NCI-H2196 treated with DMSO at 0.1 percent for 48 hours (cell line): Measurements from ENCODE around the gene ZBTB20.

Experiments
- DNase-seq: peaks from one replicate; lab custom pipeline; 2025; ENCODE audit not compliant: unreplicated experiment; lab: John Stamatoyannopoulos, UW

ZBTB20 gene

DNA sequence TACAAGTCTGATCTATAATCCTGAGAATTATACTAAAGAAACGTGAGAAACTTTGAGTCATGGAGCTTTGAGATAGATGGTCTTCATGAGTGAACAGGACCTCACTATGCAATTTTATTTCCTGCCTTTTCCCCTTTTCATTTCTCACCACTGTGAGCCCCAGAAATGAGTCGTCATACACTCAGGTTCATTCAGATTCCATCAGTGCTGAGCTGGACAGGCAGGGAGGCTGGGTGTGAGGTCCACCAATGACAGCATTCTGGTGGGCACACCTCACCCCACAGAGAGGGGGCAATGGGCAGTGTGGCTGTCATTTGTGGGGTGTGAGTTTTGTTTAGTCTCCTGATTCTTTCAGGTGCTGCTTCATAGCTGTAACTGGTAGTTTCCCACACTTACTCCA is 836.4 kb downstream of the ZBTB20 start:
- DNase-seq: no peak

DNA sequence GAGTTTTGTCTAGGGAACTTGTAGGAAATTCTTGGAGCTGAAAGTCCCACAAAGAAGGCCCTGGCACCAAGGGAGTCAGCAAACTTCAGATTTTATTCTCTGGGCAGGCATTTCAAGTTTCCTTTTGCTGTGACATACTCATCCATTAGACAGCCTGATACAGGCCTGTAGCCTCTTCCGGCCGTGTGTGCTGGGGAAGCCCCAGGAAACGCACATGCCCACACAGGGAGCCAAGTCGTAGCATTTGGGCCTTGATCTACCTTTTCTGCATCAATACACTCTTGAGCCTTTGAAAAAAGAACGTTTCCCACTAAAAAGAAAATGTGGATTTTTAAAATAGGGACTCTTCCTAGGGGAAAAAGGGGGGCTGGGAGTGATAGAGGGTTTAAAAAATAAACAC is 838.3 kb downstream of the ZBTB20 start:
- DNase-seq: no peak

DNA sequence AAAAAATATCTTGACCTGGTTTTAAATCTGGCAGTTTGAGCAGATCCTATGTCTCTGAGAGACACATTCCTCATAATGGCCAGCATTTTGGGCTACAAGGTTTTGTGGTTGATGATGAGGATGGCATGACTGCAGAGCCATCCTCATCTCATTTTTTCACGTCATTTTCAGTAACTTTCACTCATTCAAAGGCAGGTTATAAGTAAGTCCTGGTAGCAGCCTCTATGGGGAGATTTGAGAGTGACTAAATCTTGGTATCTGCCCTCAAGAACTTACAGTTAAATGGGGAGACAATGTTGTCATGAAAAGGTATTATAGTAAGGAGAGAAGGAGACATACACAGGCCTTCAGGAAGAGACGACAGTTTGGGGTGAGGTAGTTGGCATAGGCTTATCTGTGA is 838.7 kb downstream of the ZBTB20 start:
- no peak for DNase-seq

DNA sequence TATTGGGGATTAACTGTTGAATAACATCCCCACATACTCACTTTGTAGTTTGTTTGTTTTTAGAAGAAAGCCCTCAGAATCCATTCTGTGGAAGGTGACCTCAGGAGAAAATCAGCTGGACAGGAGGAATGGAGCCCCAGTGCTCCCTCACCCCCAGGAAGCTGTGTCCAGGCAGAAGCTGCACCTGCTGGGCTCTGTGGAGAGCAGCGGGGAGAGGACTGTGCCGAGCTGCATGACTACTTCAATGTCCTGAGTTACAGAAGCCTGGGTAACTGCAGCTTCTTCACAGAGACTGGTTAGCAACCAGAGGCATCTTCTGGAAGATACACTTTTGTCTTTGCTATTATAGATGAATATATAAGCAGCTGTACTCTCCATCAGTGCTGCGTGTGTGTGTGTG is 839.3 kb downstream of the ZBTB20 start:
- no peak for DNase-seq

DNA sequence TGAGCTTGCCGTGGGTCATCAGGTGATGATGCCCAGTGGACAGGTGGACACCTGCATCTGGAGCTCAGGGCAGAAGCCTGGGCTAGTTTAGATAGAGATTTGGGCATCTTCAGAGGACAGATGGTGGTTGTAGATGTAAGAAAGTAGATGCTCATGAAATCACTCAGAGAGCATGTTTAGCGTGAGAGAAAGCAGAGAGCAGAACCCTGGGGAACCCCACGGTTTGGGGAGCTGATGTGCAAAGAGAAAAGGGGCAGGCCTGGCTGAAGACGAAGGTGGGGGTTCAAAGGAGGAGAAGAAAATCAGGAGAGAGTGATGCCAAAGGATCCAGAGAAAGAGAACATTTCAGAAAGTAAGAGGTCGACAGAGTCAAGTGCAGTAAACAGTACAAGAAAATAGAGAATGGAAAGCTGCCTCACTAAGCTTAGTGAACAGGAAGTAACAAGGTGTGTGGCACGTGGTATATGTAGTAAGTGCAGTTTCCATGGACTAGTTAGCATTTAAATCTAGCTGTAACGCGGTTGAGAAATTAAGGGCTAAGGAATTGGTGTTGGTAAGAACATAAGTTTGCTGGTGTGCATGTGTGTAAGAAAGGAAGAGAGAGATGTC is 839.8 kb downstream of the ZBTB20 start:
- no peak for DNase-seq

DNA sequence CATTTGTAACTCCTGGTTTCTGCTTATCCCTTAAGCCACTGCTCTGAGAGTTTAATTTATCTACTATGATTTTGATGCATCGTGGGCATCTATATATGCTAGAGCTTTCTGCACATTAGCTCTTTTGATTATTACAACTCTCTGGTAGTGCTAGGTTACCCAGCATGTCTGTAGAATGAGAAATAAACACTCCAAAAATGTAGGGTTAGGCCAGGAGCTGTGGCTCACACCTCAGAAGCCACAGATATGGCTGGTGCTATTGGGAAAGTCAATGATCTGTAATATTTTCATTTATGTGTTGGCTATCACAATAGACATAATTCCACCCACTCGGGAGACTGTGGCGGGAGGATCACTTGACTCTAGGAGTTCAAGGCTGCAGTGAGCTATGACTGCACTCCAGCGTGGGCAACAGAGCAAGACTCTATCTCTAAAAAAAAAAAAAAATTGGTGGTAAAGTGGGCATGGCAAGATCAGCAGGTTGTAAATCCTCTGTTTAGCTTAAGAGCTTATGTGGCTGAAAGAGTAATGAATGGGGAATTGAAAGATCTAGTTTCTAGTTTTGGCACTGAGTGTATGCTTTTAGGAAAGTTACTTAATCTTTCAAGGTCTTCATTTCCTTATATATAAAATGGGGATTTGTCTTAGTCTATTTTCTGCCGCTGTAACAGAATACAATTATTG is 847.0 kb downstream of the ZBTB20 start:
- DNase-seq: no peak

DNA sequence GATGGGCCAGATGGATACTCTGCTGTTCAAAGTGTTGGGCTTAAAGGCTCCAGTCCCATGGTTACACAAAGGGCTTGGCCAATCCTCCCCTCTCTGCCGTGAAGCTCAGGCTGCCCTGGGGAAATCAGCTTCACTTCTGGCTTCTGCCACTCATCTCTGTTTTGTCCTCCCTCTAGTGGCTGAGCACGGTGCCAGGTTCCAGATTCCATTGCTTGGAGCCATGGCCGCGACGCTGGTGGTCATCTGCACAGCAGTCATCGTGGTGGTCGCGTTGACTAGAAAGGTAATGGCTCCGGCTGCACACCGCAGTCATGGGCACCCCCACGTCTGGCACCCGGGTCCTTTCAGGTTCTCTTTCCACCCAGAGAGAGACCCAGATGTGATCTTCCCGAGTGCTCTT is 847.7 kb downstream of the ZBTB20 start:
- DNase-seq: no peak

DNA sequence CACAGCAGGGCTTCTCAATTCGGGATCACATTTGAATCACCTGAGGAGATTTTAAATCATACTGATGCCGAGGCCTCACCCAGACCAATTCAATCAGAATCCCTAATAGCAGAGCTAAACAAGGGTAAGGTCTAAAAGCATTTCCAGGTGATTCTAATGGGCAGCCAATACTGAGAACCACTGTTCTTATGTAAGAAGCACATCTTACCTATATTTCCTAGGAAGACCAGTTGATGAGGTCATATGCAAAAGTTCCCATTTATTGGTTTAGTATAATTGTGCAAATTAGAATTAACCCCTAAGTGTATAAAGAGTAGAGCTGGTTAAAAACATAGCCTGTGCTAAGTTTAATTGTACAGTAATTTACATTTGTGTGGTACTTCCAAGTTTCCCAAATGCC is 851.1 kb downstream of the ZBTB20 start:
- DNase-seq: no peak

DNA sequence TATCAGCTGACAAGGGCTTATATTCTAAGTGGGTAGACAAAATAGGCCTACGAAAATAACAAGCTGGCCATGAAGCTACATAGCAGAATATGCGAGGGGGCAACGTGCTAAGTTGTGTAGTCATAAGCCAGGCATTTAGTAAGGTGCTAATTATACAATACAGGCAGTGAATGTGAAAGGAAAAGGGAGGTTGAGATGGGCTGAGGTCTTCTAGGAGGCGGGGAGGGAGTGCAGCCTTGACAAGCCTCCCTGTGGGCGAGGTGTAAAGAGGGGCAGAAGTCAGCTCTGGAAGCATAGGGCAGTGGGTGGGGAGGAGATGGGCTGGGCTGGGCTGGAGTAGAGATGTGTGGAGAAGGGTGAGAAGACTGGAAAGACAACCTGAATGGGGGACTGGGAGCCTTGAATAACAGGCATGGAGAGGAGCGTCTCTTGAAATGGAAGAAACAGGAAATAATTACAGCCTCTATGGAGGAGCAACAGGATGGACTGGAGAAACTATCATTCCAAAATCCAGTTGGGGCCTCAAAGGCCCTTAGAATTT is 852.1 kb downstream of the ZBTB20 start:
- no peak for DNase-seq

DNA sequence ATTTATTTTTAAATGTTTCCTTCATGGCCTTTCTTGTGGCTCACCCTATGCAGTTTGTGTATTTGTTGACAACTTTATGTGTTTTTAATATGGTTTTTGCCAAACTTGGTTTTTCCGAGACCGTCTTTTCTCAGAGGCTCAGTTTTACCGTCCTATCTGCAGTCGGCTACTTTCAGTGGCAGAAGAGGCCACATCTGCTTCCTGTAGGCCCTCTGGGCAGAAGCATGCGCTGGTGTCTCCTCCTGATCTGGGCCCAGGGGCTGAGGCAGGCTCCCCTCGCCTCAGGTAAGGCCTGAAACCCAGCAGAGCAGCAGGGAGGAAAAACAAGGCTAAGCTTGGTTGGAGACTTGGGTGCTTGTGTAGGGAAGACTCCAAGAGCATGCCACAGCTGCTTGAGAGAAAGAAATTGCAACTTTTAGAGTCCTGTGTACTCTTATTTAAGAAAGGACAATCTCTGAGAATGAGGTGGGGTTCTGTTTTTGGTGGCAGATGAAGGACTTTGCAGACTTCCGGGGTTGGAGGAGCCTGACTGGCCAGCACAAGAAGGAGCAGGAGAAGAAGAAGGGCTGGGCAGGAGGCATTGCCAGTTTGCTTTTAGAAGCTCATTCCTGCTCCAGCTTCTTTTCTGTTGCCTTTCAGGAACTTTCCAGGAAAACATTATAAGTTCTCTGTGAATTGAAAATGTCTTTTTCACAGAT is 853.1 kb downstream of the ZBTB20 start, which contains the start of gene TIGIT:
TSS of gene TIGIT (plus strand) at position 191 of the 698 bp plus-strand sequence. CDS start at position 225, 34 bp downstream.
- DNase-seq: no peak

DNA sequence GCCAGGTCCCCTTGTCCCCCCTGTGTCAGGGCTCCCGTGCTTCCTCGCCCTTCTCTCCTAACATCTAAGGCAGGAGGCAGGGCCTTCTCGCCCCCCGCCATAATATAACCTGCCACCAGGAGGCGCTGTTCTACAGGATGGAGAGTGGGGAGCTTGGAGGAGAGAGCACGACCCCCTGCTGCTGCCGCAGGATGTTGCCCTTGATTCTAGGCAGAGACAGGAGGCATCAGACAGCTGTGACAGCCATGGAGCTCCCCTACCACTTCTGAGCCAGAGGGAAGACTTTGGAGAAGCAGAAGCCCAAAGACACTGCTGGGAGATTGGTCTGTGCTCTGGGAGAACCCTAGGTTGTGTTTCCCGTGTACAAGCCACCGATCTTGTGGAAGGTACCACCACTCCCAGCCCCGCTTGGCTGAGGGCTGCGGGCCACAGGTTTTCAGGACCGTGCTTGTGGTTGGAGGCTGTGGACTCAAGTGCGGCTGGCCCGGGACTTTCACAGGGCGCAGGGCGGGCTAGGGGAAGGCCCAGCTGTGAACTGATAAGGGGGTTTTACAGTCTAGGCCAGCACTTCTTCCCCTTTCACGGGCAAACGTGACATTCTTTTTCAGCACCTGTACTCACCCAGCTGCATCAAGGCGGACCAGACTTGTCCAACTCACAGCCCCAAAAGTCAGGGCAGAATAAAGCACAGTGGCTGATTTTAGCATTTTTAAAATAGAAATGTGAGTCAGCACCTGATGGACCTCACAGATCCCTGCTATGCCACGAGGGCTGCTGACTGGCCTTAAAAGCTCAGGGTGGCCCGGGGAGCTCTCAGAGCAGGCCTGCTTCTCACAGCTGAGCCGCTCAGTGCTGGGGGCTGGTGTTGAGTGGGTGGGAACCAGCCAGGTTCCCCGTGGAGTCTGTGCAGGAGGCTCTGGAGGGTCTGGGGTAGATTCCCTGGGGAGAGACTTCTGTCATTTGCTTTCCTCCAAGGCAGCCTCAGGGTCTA is 855.9 kb downstream of the ZBTB20 start:
- peak; percentile 43 for DNase-seq

DNA sequence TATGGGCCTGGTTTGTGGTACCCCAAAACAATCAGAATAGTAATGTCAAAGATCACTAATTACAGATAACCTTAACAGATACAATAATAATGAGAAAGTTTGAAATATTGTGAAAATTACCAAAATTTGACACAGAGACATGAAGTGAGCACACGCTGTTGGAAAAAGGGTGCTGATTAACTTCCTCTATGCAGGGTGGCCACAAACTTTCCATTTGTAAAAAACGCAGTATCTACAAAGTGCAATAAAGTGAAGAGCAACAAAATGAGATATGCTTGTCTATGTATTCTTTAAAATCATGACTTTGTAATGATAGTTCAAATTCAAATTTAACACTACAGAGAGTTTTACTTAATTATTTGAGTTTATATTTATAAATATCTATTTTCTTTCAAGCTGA is 860.8 kb downstream of the ZBTB20 start:
- DNase-seq: no peak

DNA sequence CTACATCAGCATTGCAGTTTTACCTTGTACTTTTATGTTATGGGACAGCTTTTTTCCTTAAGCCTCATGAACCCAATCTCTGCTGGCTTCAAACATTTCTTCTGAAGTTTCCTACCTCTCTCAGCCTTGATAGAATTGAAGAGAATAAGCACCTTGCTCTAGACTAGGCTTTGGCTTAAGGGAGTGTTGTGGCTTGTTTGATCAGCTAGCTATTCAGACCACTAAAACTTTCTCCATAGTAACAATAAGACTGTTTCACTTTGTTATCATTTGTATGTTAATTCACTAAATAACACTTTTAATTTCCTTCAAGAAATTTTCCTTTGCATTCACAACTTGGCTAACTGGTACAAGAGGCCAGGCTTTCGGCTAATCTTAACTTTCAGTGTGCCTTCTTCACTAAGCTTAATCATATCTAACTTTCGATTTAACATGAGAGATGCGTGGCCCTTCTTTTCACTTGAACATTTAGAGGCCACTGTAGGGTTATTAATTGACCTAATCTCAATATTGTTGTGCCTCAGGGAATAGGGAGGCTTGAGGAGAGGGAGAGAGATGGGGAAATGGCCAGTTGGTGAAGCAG is 861.3 kb downstream of the ZBTB20 start:
- no peak for DNase-seq

DNA sequence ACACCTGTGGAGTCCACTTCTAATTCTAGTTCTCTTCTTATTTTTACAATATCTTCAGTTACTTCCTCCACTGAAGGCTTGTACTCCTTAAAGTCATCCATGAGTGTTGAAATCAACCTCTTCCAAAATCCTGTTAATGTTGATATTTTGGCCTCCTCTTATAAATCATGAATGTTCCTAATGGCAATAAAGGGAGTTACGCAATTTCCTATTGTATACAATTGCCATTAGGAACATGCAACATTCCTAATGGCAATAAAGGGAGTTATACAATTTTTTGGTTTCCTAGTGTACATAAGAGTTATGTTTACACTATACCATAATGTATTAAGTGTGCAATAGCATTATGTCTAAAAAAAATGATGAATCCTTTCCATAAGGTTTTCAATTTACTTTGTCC is 862.4 kb downstream of the ZBTB20 start:
- no peak for DNase-seq
